H1 (cell line): ENCODE measurements around the gene SUSD5. TPM values are rescaled to one million over a fixed set of nuclear protein-coding genes. Genes with fewer than 3 reads are reported as not detected.

ENCODE experiments used
- polyA plus RNA-seq, 7 experiments: library from polyadenylated mRNA; depleted of rRNA in 3 of 7; stranded (reverse) in 5 of 7; unstranded in 2 of 7; fragments of >200 nt in 5 of 7; fragments of 200-250 nt in 2 of 7; gene quantifications; 1 replicate in 5 of 7; 2 replicates in 1 of 7; 4 replicates in 1 of 7; pipeline versions ENCODE4 v1.2.1 to v1.2.3, GENCODE V29; 2011 to 2013; ENCODE audit warnings: missing spikeins in 2 of 7, mixed read lengths in 2 of 7
- small RNA-seq: library from polyadenylated mRNA; stranded (forward); fragments of <200 nt; extraction: miRNeasy Mini kit (QIAGEN cat#:217004); gene quantifications from one replicate; pipeline ENCODE3, GENCODE V24; 2013; ENCODE audit not compliant: insufficient read depth
- total RNA-seq: library from RNA; stranded (reverse); fragmentation: NEBNext Ultra II Directional; extraction: Animal tissue kit (Norgen Biotek cat#: 25700); gene quantifications from 2 replicates; pipeline ENCODE4 v1.2.1, GENCODE V29; 2021

Gene SUSD5
- total and polyA plus RNA-seq, 2 of the 8 experiments (the other 6 are each of a cell fraction or from before 2014, with no cell fraction given): 0.92 to 3.3 TPM

Small RNA genes within 50 kb of the gene (small RNA-seq; reads per million reads assigned to genes)
- not detected for gene AC123900.1
- not detected for gene RN7SL296P

Other genes starting within 250 kb of the SUSD5 start
- gene GLB1, start 121.7 kb downstream of the SUSD5 start, total RNA-seq: 49.6 and 60.0 TPM in 2 replicates
- gene GLB1, start 121.7 kb downstream of the SUSD5 start, polyA plus RNA-seq (2011; rRNA removed): 55.2 and 60.1 TPM in 2 replicates
- gene TMPPE, start 121.7 kb downstream of the SUSD5 start, total RNA-seq: 7.4 and 8.5 TPM in 2 replicates
- gene TMPPE, start 121.7 kb downstream of the SUSD5 start, polyA plus RNA-seq (2011; rRNA removed): 2.6 and 3.2 TPM in 2 replicates
- 157 and 159 TPM in 2 replicates for gene CRTAP, start 104.8 kb downstream of the SUSD5 start, total RNA-seq
- 168 and 188 TPM in 2 replicates for gene CRTAP, start 104.8 kb downstream of the SUSD5 start, polyA plus RNA-seq (2011; rRNA removed)
- 2.2 and 3.1 TPM in 2 replicates for gene FBXL2, start 58.6 kb upstream of the SUSD5 start, total RNA-seq
- gene FBXL2, start 58.6 kb upstream of the SUSD5 start, polyA plus RNA-seq (2011; rRNA removed): 5.4 and 7.5 TPM in 2 replicates
- 64.5 and 71.9 TPM in 2 replicates for gene UBP1, start 221.6 kb upstream of the SUSD5 start, total RNA-seq
- 41.4 and 47.3 TPM in 2 replicates for gene UBP1, start 221.6 kb upstream of the SUSD5 start, polyA plus RNA-seq (2011; rRNA removed)